Coronary artery (tissue), 2 donors: Measurements from ENCODE around the gene MYRIP.

Experiments used
- DNase-seq: peaks from one replicate; pipeline ENCODE4 v3.0.0-alpha.2; 2017; ENCODE audit warnings: low spot score
- H3K27ac ChIP-seq, 2 donors: fragments of 200-600 bp; sonication (generic); one replicate each; pipeline ENCODE4 v1.5.1; 2016 to 2019
- H3K4me3 ChIP-seq: fragments of 200-600 bp; sonication (generic); 2 replicates; pipeline ENCODE4 v1.5.1; 2016; ENCODE audit warnings: mild to moderate bottlenecking, moderate library complexity
- CTCF ChIP-seq: fragments of 200-600 bp; sonication (generic); IDR thresholded peaks from one replicate; pipeline ENCODE4 v1.5.1; 2019; ENCODE audit warnings: antibody characterized with exemption

Gene MYRIP

GRCh38 chr3:40096661-40097111 lies 287.3 kb downstream of the MYRIP start:
- TF ChIP-seq CTCF = no peak
- no peak overlapping the region for H3K4me3 ChIP-seq
- DNase-seq = no peak
- peak overlapping the region in 1 of 2 donors; percentile 50 for H3K27ac ChIP-seq

- Histone ChIP-seq H3K27ac (peak overlapping the region in 1 of 2 donors; percentile 1), H3K4me3 (no peak overlapping the region)
- no peak for DNase-seq
- TF ChIP-seq CTCF = no peak
Observed at GRCh38 chr3:40097131-40098117, 288.0 kb downstream of the MYRIP start.

GRCh38 chr3:40098261-40098759 lies 288.9 kb downstream of the MYRIP start:
- Histone ChIP-seq H3K27ac (no peak overlapping the region), H3K4me3 (no peak overlapping the region)
- DNase-seq = no peak

GRCh38 chr3:40099871-40100270 lies 290.5 kb downstream of the MYRIP start:
- Histone ChIP-seq H3K4me3 (no peak overlapping the region), H3K27ac (no peak overlapping the region)
- DNase-seq = no peak
- TF ChIP-seq CTCF = no peak

More at GRCh38 chr3:40098261-40098759, 288.9 kb downstream of the MYRIP start:
- TF ChIP-seq CTCF = no peak

GRCh38 chr3:40102182-40102581 lies 292.8 kb downstream of the MYRIP start:
- no peak for DNase-seq
- no peak overlapping the region for H3K4me3 ChIP-seq
- no peak overlapping the region for H3K27ac ChIP-seq
- no peak for TF ChIP-seq CTCF

- TF ChIP-seq CTCF = no peak
- DNase-seq = no peak
- no peak overlapping the region for H3K4me3 ChIP-seq
- no peak overlapping the region for H3K27ac ChIP-seq
Observed at GRCh38 chr3:40103829-40104228, 294.4 kb downstream of the MYRIP start.
